ENCODE measurements around the gene IL32.
A peak's percentile ranks its signal among the peaks of the same experiment; 100 is the strongest.

Gene IL32

DNA sequence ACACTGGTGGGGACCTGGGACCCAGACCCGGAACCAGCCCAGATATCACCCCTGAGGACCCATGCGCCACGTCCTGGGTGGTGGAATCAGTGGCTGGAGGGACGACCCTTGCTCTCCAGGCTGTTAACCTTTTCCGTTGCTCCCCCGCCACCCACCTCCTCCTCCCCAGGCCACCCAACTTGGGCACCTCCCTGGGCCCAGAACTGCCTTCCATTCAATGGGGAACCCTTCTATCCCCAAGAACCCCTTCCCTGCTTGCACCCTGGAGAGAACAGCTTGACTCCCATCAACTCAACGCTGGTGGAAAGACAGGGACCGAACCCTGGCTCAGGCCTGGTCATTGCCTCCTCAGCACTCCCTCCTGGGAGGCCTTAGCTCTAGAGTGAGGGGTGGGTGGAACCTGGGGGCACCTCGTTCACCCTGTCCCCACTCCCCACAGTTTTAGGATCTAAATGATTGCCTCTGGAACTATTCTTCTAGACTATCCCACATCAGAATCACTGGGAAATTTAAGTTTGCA is 5.7 kb upstream of the IL32 start:
- no peak for DNase-seq (ENCODE audit: low read depth in 2 of 2)
- peak overlapping the region; percentile 25 to 82 for H3K4me3 ChIP-seq (replicated peaks in 1 of 2; ENCODE audit: low read depth in 2 of 2, low read length in 2 of 2)
- TF ChIP-seq, protein P1, sequence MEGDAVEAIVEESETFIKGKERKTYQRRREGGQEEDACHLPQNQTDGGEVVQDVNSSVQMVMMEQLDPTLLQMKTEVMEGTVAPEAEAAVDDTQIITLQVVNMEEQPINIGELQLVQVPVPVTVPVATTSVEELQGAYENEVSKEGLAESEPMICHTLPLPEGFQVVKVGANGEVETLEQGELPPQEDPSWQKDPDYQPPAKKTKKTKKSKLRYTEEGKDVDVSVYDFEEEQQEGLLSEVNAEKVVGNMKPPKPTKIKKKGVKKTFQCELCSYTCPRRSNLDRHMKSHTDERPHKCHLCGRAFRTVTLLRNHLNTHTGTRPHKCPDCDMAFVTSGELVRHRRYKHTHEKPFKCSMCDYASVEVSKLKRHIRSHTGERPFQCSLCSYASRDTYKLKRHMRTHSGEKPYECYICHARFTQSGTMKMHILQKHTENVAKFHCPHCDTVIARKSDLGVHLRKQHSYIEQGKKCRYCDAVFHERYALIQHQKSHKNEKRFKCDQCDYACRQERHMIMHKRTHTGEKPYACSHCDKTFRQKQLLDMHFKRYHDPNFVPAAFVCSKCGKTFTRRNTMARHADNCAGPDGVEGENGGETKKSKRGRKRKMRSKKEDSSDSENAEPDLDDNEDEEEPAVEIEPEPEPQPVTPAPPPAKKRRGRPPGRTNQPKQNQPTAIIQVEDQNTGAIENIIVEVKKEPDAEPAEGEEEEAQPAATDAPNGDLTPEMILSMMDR (IDR thresholded peaks at IDR 0.05; ENCODE audit: low read depth, low read length) = no peak

DNA sequence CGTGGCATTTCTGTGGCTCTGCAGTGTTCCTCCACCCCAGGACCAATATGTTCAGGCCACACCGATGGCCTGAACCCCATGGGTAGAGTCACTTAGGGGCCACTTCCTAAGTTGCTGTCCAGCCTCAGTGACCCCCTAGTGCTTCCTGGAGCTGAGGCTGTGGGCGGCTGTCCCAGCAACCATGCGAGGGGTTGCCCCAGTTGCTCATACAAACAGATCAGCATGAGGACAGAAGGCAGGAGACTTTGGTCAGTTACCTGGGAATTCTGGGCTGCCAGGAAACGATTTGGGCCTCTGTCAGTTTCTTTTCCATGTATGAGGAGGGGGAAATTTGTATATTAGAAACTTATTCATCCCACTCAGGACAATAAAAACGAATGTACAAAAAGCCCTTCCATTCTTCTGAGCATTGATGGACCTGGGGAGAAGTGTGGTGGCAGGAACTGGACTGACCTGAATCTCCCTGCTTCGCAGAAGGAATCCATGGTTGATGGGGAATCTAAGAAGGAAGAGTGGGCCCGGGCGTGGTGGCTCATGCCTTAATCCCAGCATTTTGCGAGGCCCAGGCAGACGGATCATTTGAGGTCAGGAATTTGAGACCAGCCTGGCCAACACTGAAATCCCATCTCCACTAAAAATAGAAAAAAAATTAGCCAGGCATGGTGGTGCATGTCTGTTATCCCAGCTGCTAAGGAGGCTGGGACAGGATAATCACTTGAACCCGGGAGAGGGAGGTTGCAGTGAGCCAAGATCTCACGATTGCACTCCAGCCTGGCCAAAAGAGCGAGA is 4.9 kb upstream of the IL32 start:
- TF ChIP-seq, protein P1 (IDR thresholded peaks at IDR 0.05; ENCODE audit: low read depth, low read length) = no peak
- DNase-seq (ENCODE audit: low read depth in 2 of 2) = no peak
- H3K4me3 ChIP-seq (replicated peaks in 1 of 2; ENCODE audit: low read depth in 2 of 2, low read length in 2 of 2) = no peak overlapping the region

DNA sequence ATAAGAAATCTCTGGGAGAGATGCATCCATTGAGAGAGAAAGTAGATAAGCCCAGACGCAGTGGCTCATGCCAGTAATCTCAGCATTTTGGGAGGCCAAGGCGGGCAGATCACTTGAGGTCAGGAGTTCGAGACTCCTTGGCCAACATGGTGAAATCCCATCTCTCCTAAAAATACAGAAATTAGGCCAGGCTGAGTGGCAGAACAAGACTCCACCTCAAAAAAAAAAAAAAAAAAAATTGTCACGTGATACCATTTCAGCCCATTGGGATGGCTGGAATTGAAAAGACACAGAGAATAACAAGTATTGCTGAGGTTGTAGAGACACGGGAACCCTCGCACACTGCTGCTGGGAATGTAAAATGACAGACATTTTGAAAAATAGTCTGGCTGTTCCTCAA is 2.9 kb upstream of the IL32 start:
- TF ChIP-seq, protein P1 (IDR thresholded peaks at IDR 0.05; ENCODE audit: low read depth, low read length) = no peak
- no peak for DNase-seq (ENCODE audit: low read depth in 2 of 2)
- H3K4me3 ChIP-seq (replicated peaks in 1 of 2; ENCODE audit: low read depth in 2 of 2, low read length in 2 of 2) = no peak overlapping the region

DNA sequence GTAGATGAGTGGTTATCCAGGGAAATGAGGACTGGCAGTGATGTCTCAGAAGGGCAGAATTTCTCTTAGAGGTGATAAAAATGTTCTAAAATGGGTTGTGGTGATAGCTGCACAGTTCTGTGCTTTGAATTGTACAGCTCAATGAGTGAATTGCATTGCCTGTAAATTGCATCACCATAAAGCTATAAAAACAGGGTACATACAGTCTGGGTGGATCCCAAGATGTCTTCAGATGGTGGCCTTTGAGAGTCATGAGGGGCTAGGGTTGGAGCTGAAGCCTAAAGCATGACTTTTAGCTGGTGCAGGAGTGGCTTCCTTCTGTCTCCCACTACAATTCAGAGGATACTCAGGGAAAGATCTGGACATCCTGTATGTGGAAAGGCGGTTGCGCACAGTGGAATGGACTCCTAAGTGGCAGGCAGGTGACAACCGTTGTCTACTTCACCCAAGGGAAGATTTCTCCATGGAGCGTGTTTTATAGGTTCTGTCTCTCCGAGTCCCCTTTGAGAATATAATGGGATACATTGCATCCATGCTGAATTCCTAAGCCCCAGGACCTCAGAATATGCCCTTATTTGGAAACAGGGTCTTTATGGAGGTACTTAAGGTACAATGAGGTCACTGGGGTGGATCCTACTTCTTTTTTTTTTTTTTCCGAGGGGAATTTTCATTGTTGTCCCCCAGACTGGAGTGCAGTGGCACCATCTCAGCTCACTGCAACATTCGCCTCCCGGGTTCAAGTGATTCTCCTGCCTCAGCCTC is 1.6 kb upstream of the IL32 start:
- DNase-seq (ENCODE audit: low read depth in 2 of 2) = no peak
- TF ChIP-seq, protein P1 (IDR thresholded peaks at IDR 0.05; ENCODE audit: low read depth, low read length) = no peak
- H3K4me3 ChIP-seq (replicated peaks in 1 of 2; ENCODE audit: low read depth in 2 of 2, low read length in 2 of 2) = no peak overlapping the region

DNA sequence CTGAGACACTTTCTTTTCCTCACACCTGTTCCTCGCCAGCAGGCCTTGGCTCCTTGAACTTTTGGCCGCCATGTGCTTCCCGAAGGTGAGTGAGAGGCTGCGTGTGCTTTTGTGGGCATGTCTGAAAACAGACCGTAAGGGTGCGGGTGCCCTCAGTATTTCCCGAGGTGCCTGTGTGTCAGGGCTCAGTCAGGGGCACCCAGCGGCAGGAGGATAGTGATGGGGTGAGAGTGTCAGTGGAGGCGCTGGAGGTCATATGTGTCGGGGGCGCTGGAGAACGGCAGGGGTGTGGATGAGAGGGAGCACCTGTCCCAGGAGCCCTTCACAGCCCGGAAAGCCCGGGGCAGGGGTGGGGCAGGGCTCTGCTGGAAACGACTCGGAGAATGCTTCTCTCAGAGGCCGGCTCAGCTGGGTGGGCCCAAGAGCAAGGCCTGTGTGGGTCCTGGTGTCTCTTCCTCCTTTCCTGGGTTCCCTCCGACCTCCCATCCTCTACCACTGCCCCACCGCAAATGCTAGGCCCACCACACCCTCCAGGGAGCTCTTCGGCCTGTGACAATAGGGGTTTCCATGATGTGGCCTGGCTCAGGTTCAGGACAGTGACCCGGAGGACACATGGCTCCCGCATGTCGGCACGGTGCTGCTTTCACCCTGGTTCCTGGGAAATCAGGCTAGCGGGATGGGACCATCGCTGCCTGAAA is 451 bp downstream of the IL32 start:
- TF ChIP-seq, protein P1 (IDR thresholded peaks at IDR 0.05; ENCODE audit: low read depth, low read length) = no peak
- peak in 1 of 2 donors; percentile 19 for DNase-seq (ENCODE audit: low read depth in 2 of 2)
- peak overlapping the region; percentile 0 to 58 for H3K4me3 ChIP-seq (replicated peaks in 1 of 2; ENCODE audit: low read depth in 2 of 2, low read length in 2 of 2)

DNA sequence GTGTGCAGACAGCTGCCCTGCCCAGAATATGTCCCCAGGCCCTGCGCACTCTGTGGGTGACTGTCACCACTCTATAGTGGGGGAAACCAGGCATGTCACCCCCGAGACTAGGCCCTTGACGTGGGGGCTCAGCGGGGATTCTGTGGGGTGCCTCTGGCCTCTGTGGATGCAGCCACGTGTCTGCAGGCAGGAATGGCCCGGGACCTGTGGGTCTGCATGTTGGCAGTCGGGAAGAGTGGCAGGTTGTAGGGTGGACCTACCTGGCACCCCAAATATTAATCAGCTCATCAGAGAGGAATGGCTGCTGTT is 954 bp downstream of the IL32 start:
- no peak for DNase-seq (ENCODE audit: low read depth in 2 of 2)
- H3K4me3 ChIP-seq (replicated peaks in 1 of 2; ENCODE audit: low read depth in 2 of 2, low read length in 2 of 2) = peak overlapping the region; percentile 0 to 58
- TF ChIP-seq, protein P1 (IDR thresholded peaks at IDR 0.05; ENCODE audit: low read depth, low read length) = no peak

Data from cardiac fibroblast (primary cell).